Measurements from ENCODE around the gene C11orf21. TPM values are rescaled to one million over a fixed set of nuclear protein-coding genes. Genes with fewer than 3 reads are reported as not detected.

Gene C11orf21
- total RNA-seq, 4 donors from 2014 or later: 0.65 to 2.9 (median 1.2) TPM; not detected in 1

GRCh38 chr11:2289350-2289749 lies 12.4 kb downstream of the C11orf21 start:
- no peak for TF ChIP-seq CTCF (IDR thresholded peaks at IDR 0.05; ENCODE audit: low read depth)

GRCh38 chr11:2287091-2287490 lies 14.6 kb downstream of the C11orf21 start:
- TF ChIP-seq CTCF (IDR thresholded peaks at IDR 0.05; ENCODE audit: low read depth): no peak

- no peak for TF ChIP-seq CTCF (IDR thresholded peaks at IDR 0.05; ENCODE audit: low read depth)
These were observed 21.5 kb downstream of the C11orf21 start for GRCh38 chr11:2280208-2280607.

- no peak for TF ChIP-seq CTCF (IDR thresholded peaks at IDR 0.05; ENCODE audit: low read depth)
These were observed 23.7 kb downstream of the C11orf21 start for GRCh38 chr11:2277933-2278523.

- TF ChIP-seq CTCF (IDR thresholded peaks at IDR 0.05; ENCODE audit: low read depth): no peak
These were observed 24.7 kb downstream of the C11orf21 start for GRCh38 chr11:2277008-2277346.

GRCh38 chr11:2276280-2277007 lies 25.3 kb downstream of the C11orf21 start:
- no peak for TF ChIP-seq CTCF (IDR thresholded peaks at IDR 0.05; ENCODE audit: low read depth)

GRCh38 chr11:2275334-2276279 lies 26.1 kb downstream of the C11orf21 start:
- no peak for TF ChIP-seq CTCF (IDR thresholded peaks at IDR 0.05; ENCODE audit: low read depth)
